GDM1 (cell line): ENCODE measurements around the gene PPFIBP2.
A peak's percentile ranks its signal among the peaks of the same experiment; 100 is the strongest.

Experiments used
- DNase-seq: peaks from one replicate; lab custom pipeline; 2025; lab: John Stamatoyannopoulos, UW

Gene PPFIBP2

GRCh38 chr11:7513234-7514098, at the start of gene PPFIBP2:
PPFIBP2 (plus strand) TSS chr11:7513999; CDS start chr11:7549476, 35,477 bp downstream.
- DNase-seq: peak; percentile 48

GRCh38 chr11:7467652-7468051, 46.1 kb upstream of the PPFIBP2 start:
- no peak for DNase-seq

DNA sequence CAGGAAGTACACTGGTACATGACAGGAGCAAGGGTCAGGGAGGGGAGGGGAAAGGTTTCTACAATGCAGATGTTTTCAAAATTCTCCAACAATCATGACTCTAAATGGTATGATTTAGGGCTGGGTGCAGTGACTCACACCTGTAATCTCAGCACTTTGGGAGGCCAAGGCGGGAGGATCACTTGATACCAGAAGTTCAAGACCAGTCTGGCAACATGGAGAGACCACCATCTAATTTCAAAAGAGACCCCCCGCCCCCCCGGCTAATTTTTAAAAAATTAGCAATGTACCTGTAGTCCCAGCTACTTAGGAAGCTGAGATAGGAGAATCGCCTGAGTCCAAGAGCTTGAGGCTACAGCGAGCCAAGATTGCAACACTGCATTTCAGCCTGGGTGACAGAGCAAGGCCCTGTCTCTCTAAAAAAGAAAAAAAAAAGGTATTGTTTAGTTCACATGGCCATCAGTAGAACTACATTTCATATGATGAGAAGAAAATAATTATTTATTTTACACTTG, 44.4 kb upstream of the PPFIBP2 start:
- DNase-seq: no peak

DNA sequence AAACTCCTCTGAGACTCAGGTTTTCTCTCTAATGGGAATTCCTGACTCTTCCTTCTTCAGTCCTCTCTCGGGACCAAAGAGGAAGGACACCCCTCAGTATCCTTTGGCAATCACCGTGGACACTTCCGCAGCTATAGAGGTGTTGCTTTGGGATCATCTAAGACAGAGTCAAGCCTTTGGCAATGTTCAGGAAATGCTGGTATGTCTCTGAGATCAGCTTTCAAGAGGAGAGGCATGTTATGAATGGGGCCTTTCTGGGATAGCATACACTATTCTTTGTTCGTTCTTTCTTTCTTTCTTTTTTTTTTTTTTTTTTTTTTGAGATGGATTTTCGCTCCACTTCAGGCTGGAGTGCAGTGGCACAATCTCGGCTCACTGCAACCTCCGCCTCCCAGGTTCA, 42.7 kb upstream of the PPFIBP2 start:
- DNase-seq: no peak

DNA sequence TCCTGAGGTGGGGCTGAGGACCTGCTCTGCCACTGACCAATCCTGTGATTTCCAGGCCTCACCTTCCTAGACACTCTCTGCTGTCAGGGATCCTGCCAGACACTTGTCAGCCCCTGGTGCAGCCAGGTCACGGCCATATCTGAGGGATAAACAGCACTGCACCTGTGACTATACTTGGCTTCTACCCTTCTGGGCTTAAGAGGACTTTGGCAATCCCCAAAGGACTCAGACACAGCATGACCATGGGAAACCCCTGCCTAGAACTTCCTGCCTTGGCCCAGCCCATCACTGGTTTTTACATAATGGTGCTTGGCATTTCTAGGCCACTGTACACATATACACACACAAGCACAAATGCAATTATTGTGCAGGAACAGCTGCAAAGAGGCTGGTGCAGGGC, 40.1 kb upstream of the PPFIBP2 start:
- DNase-seq: no peak

DNA sequence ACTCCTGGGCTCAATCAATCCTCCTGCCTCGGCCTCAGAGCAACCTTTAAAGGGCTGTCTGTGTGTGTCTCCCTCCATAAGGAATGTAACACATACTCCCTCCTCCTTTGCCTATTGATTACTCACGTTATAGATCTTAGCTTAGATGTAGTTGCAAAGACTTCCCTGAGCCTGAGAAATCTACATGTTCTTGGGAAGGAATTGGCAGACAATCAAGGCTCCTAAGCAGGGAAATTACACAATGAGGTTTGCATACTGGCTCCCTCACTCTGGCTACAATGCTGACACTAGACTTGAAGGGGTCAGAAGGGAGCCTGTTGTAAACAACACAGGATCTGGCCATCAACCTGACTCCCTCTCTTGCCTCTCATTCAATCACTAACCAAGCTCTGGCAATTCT, 33.7 kb upstream of the PPFIBP2 start:
- no peak for DNase-seq

GRCh38 chr11:7484131-7484530, 29.7 kb upstream of the PPFIBP2 start:
- DNase-seq: no peak

DNA sequence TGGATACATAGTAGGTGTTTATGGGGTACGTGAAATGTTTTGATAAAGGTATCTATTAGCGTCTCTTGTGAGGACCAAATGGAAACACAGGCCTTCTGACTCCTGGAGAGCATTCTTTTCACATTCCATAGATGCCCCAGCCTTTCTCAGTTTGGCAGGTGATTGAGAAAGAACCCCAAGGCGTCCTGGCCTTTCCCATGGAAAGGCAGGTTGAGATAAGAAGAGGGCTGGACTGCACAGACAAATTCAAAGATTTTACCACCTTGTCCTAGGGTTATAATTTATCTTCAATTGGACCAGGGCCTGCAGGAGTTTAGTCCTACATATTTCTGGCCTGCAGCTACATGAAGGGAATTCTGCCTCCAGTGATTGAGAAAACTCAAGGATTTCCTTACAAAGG, 29.2 kb upstream of the PPFIBP2 start:
- DNase-seq: no peak

DNA sequence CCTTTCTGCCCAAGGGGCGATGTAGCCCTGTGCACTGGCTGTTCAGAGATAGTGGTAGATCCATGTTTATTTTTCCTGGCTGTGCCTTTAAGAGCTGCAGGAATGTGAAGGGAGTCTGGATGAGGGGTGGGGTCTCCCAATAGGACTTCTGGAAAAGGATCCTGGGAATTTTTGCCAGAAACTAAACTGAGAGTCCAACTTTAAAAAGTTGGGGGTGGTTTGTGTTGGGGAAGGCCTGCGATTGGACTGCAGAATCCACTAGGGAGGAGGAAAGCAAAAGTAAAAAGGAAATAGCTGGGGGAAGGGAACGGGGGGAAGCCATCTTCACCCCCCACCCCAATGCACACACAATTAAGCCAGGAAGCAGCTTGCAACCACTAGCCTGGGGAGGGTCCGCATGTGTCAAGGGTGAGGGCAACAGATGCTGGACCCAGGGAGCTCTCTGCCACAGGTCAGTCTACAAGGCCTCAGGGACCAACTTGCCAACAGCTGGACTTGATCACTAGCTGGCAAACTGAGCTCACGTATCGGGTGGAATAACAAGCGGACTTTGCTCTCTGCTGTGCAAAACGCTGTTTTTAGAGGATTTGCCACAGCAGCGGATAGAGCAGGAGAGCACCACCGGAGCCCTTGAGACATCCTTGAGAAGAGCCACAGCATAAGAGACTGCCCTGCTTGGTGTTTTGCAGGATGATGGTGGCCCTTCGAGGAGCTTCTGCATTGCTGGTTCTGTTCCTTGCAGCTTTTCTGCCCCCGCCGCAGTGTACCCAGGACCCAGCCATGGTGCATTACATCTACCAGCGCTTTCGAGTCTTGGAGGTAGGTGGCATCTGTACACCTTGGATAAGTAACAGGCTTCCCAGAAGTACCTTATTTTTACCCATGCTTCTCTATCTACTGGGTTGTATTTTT, 28.4 kb upstream of the PPFIBP2 start, which contains the start of gene OLFML1:
Gene OLFML1 (plus strand): TSS at position 321 of the 912 bp plus-strand sequence. CDS start 370 bp downstream, at position 691.
- no peak for DNase-seq

GRCh38 chr11:7486098-7486780, 27.6 kb upstream of the PPFIBP2 start:
- DNase-seq: no peak

GRCh38 chr11:7486781-7487140, 27.0 kb upstream of the PPFIBP2 start:
- DNase-seq: no peak

DNA sequence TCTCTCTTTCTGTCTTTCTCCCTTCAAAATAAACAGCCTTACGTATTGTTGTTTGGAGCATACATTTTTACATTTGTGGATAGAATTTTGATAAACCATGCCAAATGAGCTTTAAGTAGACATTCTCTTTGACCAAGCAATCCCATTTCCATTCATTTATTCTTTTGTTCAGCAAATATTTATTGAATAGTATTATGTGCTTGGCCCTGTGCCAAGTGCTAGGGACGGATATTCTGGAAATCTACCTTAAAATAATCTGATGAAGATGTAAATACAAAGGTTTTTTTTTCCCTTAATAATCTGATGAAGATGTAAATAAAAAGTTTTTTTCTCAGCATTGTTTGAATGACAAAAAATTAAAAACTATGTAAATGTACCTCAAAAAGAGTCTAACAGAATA, 26.4 kb upstream of the PPFIBP2 start:
- DNase-seq: no peak

- DNase-seq: no peak
Measured at GRCh38 chr11:7488681-7489080, 25.1 kb upstream of the PPFIBP2 start.

- DNase-seq: no peak
Measured at GRCh38 chr11:7489376-7489775, 24.4 kb upstream of the PPFIBP2 start.

- DNase-seq: no peak
Measured at GRCh38 chr11:7490054-7490453, 23.7 kb upstream of the PPFIBP2 start.

DNA sequence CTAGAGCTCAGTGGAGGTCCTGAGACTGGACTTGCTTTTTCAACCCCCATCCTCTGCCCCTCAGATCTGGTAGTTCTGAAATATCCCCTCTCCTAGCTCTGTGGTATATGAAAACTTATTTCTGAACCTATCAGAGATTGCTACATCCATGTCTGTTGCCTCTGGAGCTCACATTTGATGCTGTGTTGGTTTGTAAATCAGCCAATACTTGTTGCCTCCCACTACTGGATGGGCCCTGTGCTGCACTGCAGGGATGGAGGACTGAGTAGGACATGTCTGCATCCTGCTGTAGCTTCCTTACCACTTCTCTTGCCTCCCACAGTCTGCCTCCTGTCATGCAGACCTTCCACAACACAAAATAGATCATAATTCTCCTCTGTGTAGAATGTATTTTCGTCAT, 23.3 kb upstream of the PPFIBP2 start:
- DNase-seq: no peak

DNA sequence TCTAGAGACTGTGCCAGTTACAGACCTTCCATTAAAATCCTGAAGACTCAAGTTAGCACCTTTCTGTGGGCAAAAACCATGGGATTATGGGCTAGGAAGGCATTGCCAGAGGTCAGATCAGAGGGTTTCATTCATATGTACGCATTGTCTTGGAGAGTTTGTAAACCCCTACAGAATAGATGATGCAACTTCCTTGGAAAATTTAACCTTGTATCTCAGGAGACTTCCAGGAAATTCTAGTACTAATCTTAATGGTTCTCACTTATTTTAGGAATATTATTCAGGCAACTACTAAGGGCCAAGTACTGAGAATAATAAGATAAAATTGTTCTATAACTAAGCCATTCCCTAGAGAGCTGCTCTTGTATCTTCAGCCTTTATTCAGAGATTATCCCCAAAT, 21.5 kb upstream of the PPFIBP2 start:
- no peak for DNase-seq

- no peak for DNase-seq
Measured at GRCh38 chr11:7493670-7494069, 20.1 kb upstream of the PPFIBP2 start.

DNA sequence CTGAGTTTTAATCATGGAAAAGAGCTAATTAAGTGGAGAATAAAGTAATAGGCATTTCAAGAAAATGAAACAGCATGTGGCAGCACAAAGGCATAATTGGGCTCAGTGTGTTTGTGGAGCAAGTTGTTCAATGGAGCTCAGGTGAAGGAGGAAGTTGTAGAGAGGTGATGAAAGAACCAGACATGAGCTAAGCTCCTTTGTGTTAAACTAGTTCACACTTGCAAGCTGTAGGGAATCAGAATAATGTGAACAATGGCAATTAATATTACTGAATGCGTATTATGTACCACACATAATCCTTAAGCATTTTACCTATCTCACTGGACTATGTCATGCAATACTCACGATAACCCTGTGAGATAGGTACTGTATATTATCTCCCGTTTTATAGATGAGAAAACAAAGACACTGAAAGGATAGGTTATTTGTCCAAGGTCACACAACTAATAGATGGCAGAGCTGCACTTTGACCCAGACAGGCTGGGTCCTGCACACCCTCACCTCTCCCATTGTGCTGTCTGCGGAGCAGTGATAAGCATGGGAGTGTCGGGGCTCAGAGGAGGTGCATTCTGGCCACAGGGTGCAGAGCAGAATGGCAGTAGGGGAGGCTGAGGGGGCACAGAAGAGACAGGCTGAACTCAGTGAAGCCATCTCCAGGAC, 19.6 kb upstream of the PPFIBP2 start:
- no peak for DNase-seq

GRCh38 chr11:7495882-7496551, 17.8 kb upstream of the PPFIBP2 start:
- DNase-seq: no peak

GRCh38 chr11:7498193-7498592, 15.6 kb upstream of the PPFIBP2 start:
- DNase-seq: no peak
